Measurements from ENCODE around the gene CMTM6. TPM values are rescaled to one million over a fixed set of nuclear protein-coding genes. Genes with fewer than 3 reads are reported as not detected.

CMTM6 gene
- 10 to 100 TPM; 60.2 to 76.2 TPM for total RNA-seq
- 10 to 100 TPM; 29.7 to 36.2 TPM for polyA plus RNA-seq (ENCODE audit: insufficient read length in 2 of 2)
- long read RNA-seq, donor 1, transcript CMTM6-201 (4 exons, 3,863 nt): major isoform, 17 of 22 reads
- long read RNA-seq, donor 1, partial matches to known transcripts: 5 of 22 reads
- long read RNA-seq, donor 1, other reads (novel, unspliced or antisense): 0 of 22 reads
- long read RNA-seq, donor 2, transcript CMTM6-201 (4 exons, 3,863 nt): major isoform, 6 of 7 reads
- long read RNA-seq, donor 2, partial matches to known transcripts: 0 of 7 reads
- long read RNA-seq, donor 2, other reads (novel, unspliced or antisense): 0 of 7 reads
- long read RNA-seq, donor 3, transcript CMTM6-201 (4 exons, 3,863 nt): major isoform, 10 of 10 reads
- long read RNA-seq, donor 3, partial matches to known transcripts: 0 of 10 reads
- long read RNA-seq, donor 3, other reads (novel, unspliced or antisense): 0 of 10 reads
- long read RNA-seq, donor 4, transcript CMTM6-201 (4 exons, 3,863 nt): major isoform, 33 of 53 reads
- long read RNA-seq, donor 4, partial matches to known transcripts: 18 of 53 reads
- long read RNA-seq, donor 4, other reads (novel, unspliced or antisense): 0 of 53 reads

- Histone ChIP-seq H3K9me3 (ENCODE audit: control insufficient read depth, insufficient read depth, low read length) (no peaks in the 10 kb centered on the region), H3K27me3 (ENCODE audit: control insufficient read depth, insufficient read depth, low read length) (no peaks in the 10 kb centered on the region), H3K27ac (ENCODE audit: low read depth, low read length) (peak within 1 kb of the TSS; percentile 99), H3K4me3 (ENCODE audit: low read depth, low read length) (peak within 1 kb of the TSS; percentile 82), H3K4me1 (ENCODE audit: control insufficient read depth, insufficient read depth, low read length) (peaks cover 7% of the 10 kb centered on the region), H3K36me3 (ENCODE audit: control insufficient read depth, insufficient read depth, low read length) (no peaks in the 10 kb centered on the region)
- peak; percentile 47 to 94 (median 72) for DNase-seq (ENCODE audit: low read depth in 4 of 6, low spot score in 6 of 6)
- 0% methylated on average over 53 of the region's 61 CpGs for WGBS (ENCODE audit: insufficient coverage)
Observed at GRCh38 chr3:32502118-32502945, at the start of gene CMTM6. Gene CMTM6, minus strand, starts transcription at chr3:32502852. Its CDS starts 107 bp downstream, at chr3:32502745.

GRCh38 chr3:32552013-32552412, 49.4 kb upstream of the CMTM6 start:
- H3K27me3 ChIP-seq (ENCODE audit: control insufficient read depth, insufficient read depth, low read length): no peaks in the 10 kb centered on the region
- no peaks in the 10 kb centered on the region for H3K36me3 ChIP-seq (ENCODE audit: control insufficient read depth, insufficient read depth, low read length)
- no peaks in the 10 kb centered on the region for H3K4me1 ChIP-seq (ENCODE audit: control insufficient read depth, insufficient read depth, low read length)
- WGBS (ENCODE audit: insufficient coverage): 93% methylated on average over 1 of the region's 1 CpG
- DNase-seq (ENCODE audit: low read depth in 4 of 6, low spot score in 6 of 6): no peak
- no peaks in the 10 kb centered on the region for H3K9me3 ChIP-seq (ENCODE audit: control insufficient read depth, insufficient read depth, low read length)
- no peak overlapping the region for H3K4me3 ChIP-seq (ENCODE audit: low read depth, low read length)
- no peak overlapping the region for H3K27ac ChIP-seq (ENCODE audit: low read depth, low read length)

GRCh38 chr3:32551496-32551895, 48.8 kb upstream of the CMTM6 start:
- H3K4me3 ChIP-seq (ENCODE audit: low read depth, low read length): no peak overlapping the region
- no peak for DNase-seq (ENCODE audit: low read depth in 4 of 6, low spot score in 6 of 6)
- no peaks in the 10 kb centered on the region for H3K27me3 ChIP-seq (ENCODE audit: control insufficient read depth, insufficient read depth, low read length)
- H3K9me3 ChIP-seq (ENCODE audit: control insufficient read depth, insufficient read depth, low read length): no peaks in the 10 kb centered on the region
- H3K27ac ChIP-seq (ENCODE audit: low read depth, low read length): no peak overlapping the region
- no peaks in the 10 kb centered on the region for H3K36me3 ChIP-seq (ENCODE audit: control insufficient read depth, insufficient read depth, low read length)
- H3K4me1 ChIP-seq (ENCODE audit: control insufficient read depth, insufficient read depth, low read length): no peaks in the 10 kb centered on the region

GRCh38 chr3:32551087-32551486, 48.4 kb upstream of the CMTM6 start:
- Histone ChIP-seq H3K4me1 (ENCODE audit: control insufficient read depth, insufficient read depth, low read length) (no peaks in the 10 kb centered on the region), H3K27ac (ENCODE audit: low read depth, low read length) (no peak overlapping the region), H3K9me3 (ENCODE audit: control insufficient read depth, insufficient read depth, low read length) (no peaks in the 10 kb centered on the region), H3K27me3 (ENCODE audit: control insufficient read depth, insufficient read depth, low read length) (no peaks in the 10 kb centered on the region), H3K4me3 (ENCODE audit: low read depth, low read length) (no peak overlapping the region), H3K36me3 (ENCODE audit: control insufficient read depth, insufficient read depth, low read length) (no peaks in the 10 kb centered on the region)
- no CpG with 5 or more reads among the region's 2 CpGs for WGBS (ENCODE audit: insufficient coverage)
- no peak for DNase-seq (ENCODE audit: low read depth in 4 of 6, low spot score in 6 of 6)

GRCh38 chr3:32545305-32545704, 42.7 kb upstream of the CMTM6 start:
- H3K9me3 ChIP-seq (ENCODE audit: control insufficient read depth, insufficient read depth, low read length): no peaks in the 10 kb centered on the region
- H3K4me1 ChIP-seq (ENCODE audit: control insufficient read depth, insufficient read depth, low read length): no peaks in the 10 kb centered on the region
- DNase-seq (ENCODE audit: low read depth in 4 of 6, low spot score in 6 of 6): no peak
- no peak overlapping the region for H3K4me3 ChIP-seq (ENCODE audit: low read depth, low read length)
- peaks cover 7% of the 10 kb centered on the region for H3K36me3 ChIP-seq (ENCODE audit: control insufficient read depth, insufficient read depth, low read length)
- no peaks in the 10 kb centered on the region for H3K27me3 ChIP-seq (ENCODE audit: control insufficient read depth, insufficient read depth, low read length)
- no peak overlapping the region for H3K27ac ChIP-seq (ENCODE audit: low read depth, low read length)

- Histone ChIP-seq H3K4me3 (ENCODE audit: low read depth, low read length) (no peak overlapping the region), H3K27me3 (ENCODE audit: control insufficient read depth, insufficient read depth, low read length) (no peaks in the 10 kb centered on the region), H3K36me3 (ENCODE audit: control insufficient read depth, insufficient read depth, low read length) (peaks cover 10% of the 10 kb centered on the region), H3K4me1 (ENCODE audit: control insufficient read depth, insufficient read depth, low read length) (no peaks in the 10 kb centered on the region), H3K9me3 (ENCODE audit: control insufficient read depth, insufficient read depth, low read length) (no peaks in the 10 kb centered on the region), H3K27ac (ENCODE audit: low read depth, low read length) (no peak overlapping the region)
- no peak for DNase-seq (ENCODE audit: low read depth in 4 of 6, low spot score in 6 of 6)
- WGBS (ENCODE audit: insufficient coverage): 83% methylated on average over 1 of the region's 2 CpGs
Observed at GRCh38 chr3:32544894-32545293, 42.2 kb upstream of the CMTM6 start.

GRCh38 chr3:32542807-32543206, 40.2 kb upstream of the CMTM6 start:
- no peak for DNase-seq (ENCODE audit: low read depth in 4 of 6, low spot score in 6 of 6)
- H3K4me1 ChIP-seq (ENCODE audit: control insufficient read depth, insufficient read depth, low read length): no peaks in the 10 kb centered on the region
- no peaks in the 10 kb centered on the region for H3K9me3 ChIP-seq (ENCODE audit: control insufficient read depth, insufficient read depth, low read length)
- no peaks in the 10 kb centered on the region for H3K27me3 ChIP-seq (ENCODE audit: control insufficient read depth, insufficient read depth, low read length)
- peaks cover 16% of the 10 kb centered on the region for H3K36me3 ChIP-seq (ENCODE audit: control insufficient read depth, insufficient read depth, low read length)
- H3K27ac ChIP-seq (ENCODE audit: low read depth, low read length): no peak overlapping the region
- no CpG with 5 or more reads among the region's 2 CpGs for WGBS (ENCODE audit: insufficient coverage)
- no peak overlapping the region for H3K4me3 ChIP-seq (ENCODE audit: low read depth, low read length)

- 100% methylated on average over 2 of the region's 4 CpGs for WGBS (ENCODE audit: insufficient coverage)
- Histone ChIP-seq H3K36me3 (ENCODE audit: control insufficient read depth, insufficient read depth, low read length) (peaks cover 16% of the 10 kb centered on the region), H3K27me3 (ENCODE audit: control insufficient read depth, insufficient read depth, low read length) (no peaks in the 10 kb centered on the region), H3K4me3 (ENCODE audit: low read depth, low read length) (no peak overlapping the region), H3K27ac (ENCODE audit: low read depth, low read length) (no peak overlapping the region), H3K9me3 (ENCODE audit: control insufficient read depth, insufficient read depth, low read length) (no peaks in the 10 kb centered on the region), H3K4me1 (ENCODE audit: control insufficient read depth, insufficient read depth, low read length) (no peaks in the 10 kb centered on the region)
- DNase-seq (ENCODE audit: low read depth in 4 of 6, low spot score in 6 of 6): no peak
Observed at GRCh38 chr3:32540899-32541298, 38.2 kb upstream of the CMTM6 start.

GRCh38 chr3:32532434-32532833, 29.8 kb upstream of the CMTM6 start:
- no peak overlapping the region for H3K27ac ChIP-seq (ENCODE audit: low read depth, low read length)
- H3K9me3 ChIP-seq (ENCODE audit: control insufficient read depth, insufficient read depth, low read length): no peaks in the 10 kb centered on the region
- no CpG with 5 or more reads among the region's 1 CpG for WGBS (ENCODE audit: insufficient coverage)
- no peak for DNase-seq (ENCODE audit: low read depth in 4 of 6, low spot score in 6 of 6)
- no peak overlapping the region for H3K4me3 ChIP-seq (ENCODE audit: low read depth, low read length)
- peaks cover 9% of the 10 kb centered on the region for H3K36me3 ChIP-seq (ENCODE audit: control insufficient read depth, insufficient read depth, low read length)
- no peaks in the 10 kb centered on the region for H3K27me3 ChIP-seq (ENCODE audit: control insufficient read depth, insufficient read depth, low read length)
- H3K4me1 ChIP-seq (ENCODE audit: control insufficient read depth, insufficient read depth, low read length): no peaks in the 10 kb centered on the region
